Glutamatergic neuron (in vitro differentiated cells): Measurements from ENCODE around the gene CHRNA1. TPM values are rescaled to one million over a fixed set of nuclear protein-coding genes. Genes with fewer than 3 reads are reported as not detected.

Experiments used
- DNase-seq: peaks from one replicate; pipeline ENCODE4 v3.0.0; 2022
- H3K27ac Mint-ChIP-seq: one replicate; pipeline ENCODE4 v1.8.0; 2020; ENCODE audit warnings: mild to moderate bottlenecking, mixed read lengths, inconsistent platforms; ENCODE audit not compliant: unreplicated experiment
- H3K27me3 Mint-ChIP-seq: one replicate; pipeline ENCODE4 v1.8.0; 2020; ENCODE audit warnings: mild to moderate bottlenecking, moderate library complexity, mixed read lengths, inconsistent platforms; ENCODE audit not compliant: unreplicated experiment
- H3K36me3 Mint-ChIP-seq: one replicate; pipeline ENCODE4 v1.8.0; 2020; ENCODE audit warnings: mild to moderate bottlenecking, mixed read lengths, inconsistent platforms; ENCODE audit not compliant: unreplicated experiment
- H3K4me1 Mint-ChIP-seq: one replicate; pipeline ENCODE4 v1.8.0; 2020; ENCODE audit warnings: mild to moderate bottlenecking, low read depth, mixed read lengths, inconsistent platforms; ENCODE audit not compliant: unreplicated experiment
- H3K4me3 Mint-ChIP-seq: one replicate; pipeline ENCODE4 v1.8.0; 2020; ENCODE audit warnings: mild to moderate bottlenecking, mixed read lengths, inconsistent platforms; ENCODE audit not compliant: unreplicated experiment
- H3K9me3 Mint-ChIP-seq: one replicate; pipeline ENCODE4 v1.8.0; 2020; ENCODE audit warnings: mild to moderate bottlenecking, moderate library complexity, mixed read lengths, inconsistent platforms; ENCODE audit not compliant: unreplicated experiment
- CTCF ChIP-seq: fragments of 200-600 bp; sonication (generic); IDR thresholded peaks from one replicate; pipeline ENCODE4 v1.5.0; 2021; ENCODE audit not compliant: partially characterized antibody, unreplicated experiment
- total RNA-seq: library from RNA; stranded (reverse); fragmentation: NEBNext Ultra II Directional; extraction: Animal tissue kit (Norgen Biotek cat#: 25700); gene quantifications from one replicate; pipeline ENCODE4 v1.2.1, GENCODE V29; 2021; ENCODE audit not compliant: unreplicated experiment

CHRNA1 gene
- total RNA-seq, 1 donor from 2014 or later = 161 TPM

DNA sequence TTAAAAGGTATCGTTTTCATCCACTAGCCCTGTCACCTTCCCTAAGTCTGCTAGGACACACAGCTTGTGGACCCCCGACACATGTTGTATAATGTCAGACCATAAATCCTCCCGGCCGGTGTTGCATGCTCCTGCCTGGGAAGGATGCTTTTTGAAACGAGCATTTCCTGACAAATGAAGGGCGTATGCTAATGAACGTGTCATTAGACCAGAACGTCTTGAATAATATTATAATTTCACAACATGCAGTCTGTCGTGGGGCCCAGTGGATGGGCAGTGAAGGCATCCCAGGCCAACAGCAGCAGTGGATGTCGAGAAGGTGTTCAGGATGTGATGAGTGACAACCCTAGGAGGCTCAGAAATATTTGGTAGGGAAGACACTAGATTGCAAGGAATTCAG lies 7.5 kb downstream of the CHRNA1 start:
- H3K9me3 Mint-ChIP-seq = peaks cover 4% of the 10 kb centered on the region
- DNase-seq = no peak
- peak overlapping the region; percentile 59 for H3K4me3 Mint-ChIP-seq
- TF ChIP-seq CTCF = no peak
- peaks cover 8% of the 10 kb centered on the region for H3K27me3 Mint-ChIP-seq
- peaks cover 48% of the 10 kb centered on the region for H3K4me1 Mint-ChIP-seq
- no peaks in the 10 kb centered on the region for H3K36me3 Mint-ChIP-seq
- peak overlapping the region; percentile 81 for H3K27ac Mint-ChIP-seq

DNA sequence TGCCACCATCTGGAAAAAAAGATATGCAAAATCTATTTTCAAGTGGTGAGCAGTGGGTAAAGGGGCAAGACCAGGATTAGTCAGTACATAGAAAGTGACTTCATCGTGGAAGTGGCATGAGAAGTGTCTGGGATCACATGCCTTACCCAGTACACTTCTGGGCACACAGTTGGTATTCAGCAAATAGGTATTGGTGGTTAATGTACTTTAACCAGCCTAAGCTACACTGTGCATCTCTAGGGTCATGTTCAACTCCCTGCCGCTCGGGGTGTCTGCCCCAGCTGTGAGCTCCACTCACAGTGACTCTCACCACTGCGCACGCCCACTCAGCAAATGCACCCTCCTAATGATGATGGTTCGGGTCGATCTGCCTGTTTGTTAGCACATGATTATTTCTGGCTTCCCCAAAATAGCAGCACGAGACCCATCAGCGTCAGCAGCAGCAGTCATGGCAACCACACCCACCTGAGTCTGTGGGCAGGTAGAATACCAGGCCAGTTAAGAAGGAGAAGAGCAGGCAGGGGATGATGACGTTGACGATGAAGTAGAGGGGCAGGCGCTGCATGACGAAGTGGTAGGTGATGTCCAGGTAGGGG lies 11.1 kb downstream of the CHRNA1 start:
- H3K4me1 Mint-ChIP-seq = peaks cover 26% of the 10 kb centered on the region
- peak overlapping the region; percentile 71 for H3K4me3 Mint-ChIP-seq
- TF ChIP-seq CTCF = no peak
- H3K27me3 Mint-ChIP-seq = peaks cover 6% of the 10 kb centered on the region
- H3K27ac Mint-ChIP-seq = peak overlapping the region; percentile 90
- no peak for DNase-seq
- no peaks in the 10 kb centered on the region for H3K36me3 Mint-ChIP-seq
- H3K9me3 Mint-ChIP-seq = peaks cover 3% of the 10 kb centered on the region

- peaks cover 6% of the 10 kb centered on the region for H3K27me3 Mint-ChIP-seq
- TF ChIP-seq CTCF = no peak
- H3K9me3 Mint-ChIP-seq = peaks cover 3% of the 10 kb centered on the region
- no peak overlapping the region for H3K27ac Mint-ChIP-seq
- no peak overlapping the region for H3K4me3 Mint-ChIP-seq
- H3K36me3 Mint-ChIP-seq = no peaks in the 10 kb centered on the region
- no peak for DNase-seq
- H3K4me1 Mint-ChIP-seq = peaks cover 25% of the 10 kb centered on the region
These were observed 11.8 kb downstream of the CHRNA1 start for GRCh38 chr2:174752403-174753037.

DNA sequence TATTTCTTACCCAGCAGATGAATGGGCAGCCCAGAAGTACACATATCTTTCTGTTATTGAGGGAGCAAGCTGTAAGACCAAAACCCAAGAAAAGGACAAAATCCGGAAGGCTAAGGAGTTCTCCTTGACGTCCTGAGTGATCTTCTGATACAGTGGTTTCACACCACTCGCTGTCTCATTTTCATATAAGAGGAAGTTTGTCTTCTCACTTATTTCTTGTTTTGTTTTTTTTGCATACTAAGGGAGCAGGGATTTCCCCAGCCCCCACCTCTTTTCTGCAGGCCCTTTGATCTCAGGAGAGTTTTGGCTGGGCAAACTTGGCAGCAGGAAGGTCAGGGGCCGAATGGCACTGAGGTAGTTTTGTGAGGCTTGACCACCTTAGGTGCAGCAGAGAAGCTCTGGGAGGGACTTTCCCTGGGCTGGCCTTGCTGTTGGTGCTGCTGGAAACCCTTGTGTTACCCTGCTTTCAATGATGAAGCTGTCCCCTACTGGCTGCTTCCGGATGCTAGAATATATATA lies 13.3 kb downstream of the CHRNA1 start:
- Mint-ChIP-seq H3K9me3 (peaks cover 3% of the 10 kb centered on the region), H3K4me3 (no peak overlapping the region), H3K27ac (no peak overlapping the region), H3K27me3 (peaks cover 3% of the 10 kb centered on the region), H3K4me1 (peaks cover 15% of the 10 kb centered on the region), H3K36me3 (no peaks in the 10 kb centered on the region)
- no peak for TF ChIP-seq CTCF
- no peak for DNase-seq

DNA sequence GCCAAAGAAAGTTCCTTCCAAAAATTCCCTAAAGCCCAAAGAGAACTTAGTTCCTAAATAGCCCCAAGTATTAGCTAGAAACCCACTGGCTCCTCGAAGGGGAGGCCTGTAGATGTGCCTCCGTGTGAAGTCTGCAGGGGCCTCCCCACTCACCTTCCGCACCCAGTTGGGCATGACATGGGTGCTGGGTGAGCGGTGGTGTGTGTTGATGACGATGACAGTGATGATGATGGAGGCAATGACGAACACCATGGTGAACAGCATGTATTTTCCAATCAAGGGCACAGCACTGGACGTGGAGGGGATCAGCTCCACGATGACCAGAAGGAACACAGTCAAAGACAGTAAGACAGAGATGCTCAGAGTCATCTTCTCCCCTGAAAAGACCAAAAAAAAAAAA lies 14.5 kb downstream of the CHRNA1 start:
- H3K4me1 Mint-ChIP-seq = peaks cover 14% of the 10 kb centered on the region
- H3K27ac Mint-ChIP-seq = no peak overlapping the region

More for the DNA sequence above, 14.5 kb downstream of the CHRNA1 start:
- no peak overlapping the region for H3K4me3 Mint-ChIP-seq
- H3K27me3 Mint-ChIP-seq = peaks cover 3% of the 10 kb centered on the region
- H3K36me3 Mint-ChIP-seq = no peaks in the 10 kb centered on the region
- no peak for DNase-seq
- no peak for TF ChIP-seq CTCF
- H3K9me3 Mint-ChIP-seq = peaks cover 3% of the 10 kb centered on the region
